ENCODE measurements around the gene ROBO2.

The ROBO2 gene

DNA sequence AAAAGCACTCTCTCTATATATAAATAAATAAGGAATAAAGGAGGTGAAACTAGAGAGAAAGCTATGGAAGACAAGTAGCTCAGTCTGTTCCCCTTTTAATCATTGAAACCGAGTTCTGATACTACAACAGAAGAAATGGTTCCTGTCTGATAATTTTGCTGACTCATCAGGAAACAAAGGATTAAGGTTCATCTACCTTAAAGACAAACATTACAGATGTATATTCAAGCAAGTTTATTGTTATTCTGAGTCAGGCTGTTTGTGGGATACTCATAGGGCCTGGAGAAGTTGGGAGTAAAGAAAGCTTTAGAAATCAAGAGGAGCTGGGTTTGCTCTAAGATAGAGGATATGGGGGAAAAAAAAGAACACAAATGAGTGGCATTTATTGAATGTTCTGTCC lies 566.0 kb downstream of the ROBO2 start:
- H3K4me3 ChIP-seq (replicated peaks; ENCODE audit: low read depth, low read length) = no peak overlapping the region
- DNase-seq (ENCODE audit: low read depth) = no peak
- TF ChIP-seq, protein P1, sequence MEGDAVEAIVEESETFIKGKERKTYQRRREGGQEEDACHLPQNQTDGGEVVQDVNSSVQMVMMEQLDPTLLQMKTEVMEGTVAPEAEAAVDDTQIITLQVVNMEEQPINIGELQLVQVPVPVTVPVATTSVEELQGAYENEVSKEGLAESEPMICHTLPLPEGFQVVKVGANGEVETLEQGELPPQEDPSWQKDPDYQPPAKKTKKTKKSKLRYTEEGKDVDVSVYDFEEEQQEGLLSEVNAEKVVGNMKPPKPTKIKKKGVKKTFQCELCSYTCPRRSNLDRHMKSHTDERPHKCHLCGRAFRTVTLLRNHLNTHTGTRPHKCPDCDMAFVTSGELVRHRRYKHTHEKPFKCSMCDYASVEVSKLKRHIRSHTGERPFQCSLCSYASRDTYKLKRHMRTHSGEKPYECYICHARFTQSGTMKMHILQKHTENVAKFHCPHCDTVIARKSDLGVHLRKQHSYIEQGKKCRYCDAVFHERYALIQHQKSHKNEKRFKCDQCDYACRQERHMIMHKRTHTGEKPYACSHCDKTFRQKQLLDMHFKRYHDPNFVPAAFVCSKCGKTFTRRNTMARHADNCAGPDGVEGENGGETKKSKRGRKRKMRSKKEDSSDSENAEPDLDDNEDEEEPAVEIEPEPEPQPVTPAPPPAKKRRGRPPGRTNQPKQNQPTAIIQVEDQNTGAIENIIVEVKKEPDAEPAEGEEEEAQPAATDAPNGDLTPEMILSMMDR (IDR thresholded peaks at IDR 0.05; ENCODE audit: low read length, missing control alignments) = no peak

DNA sequence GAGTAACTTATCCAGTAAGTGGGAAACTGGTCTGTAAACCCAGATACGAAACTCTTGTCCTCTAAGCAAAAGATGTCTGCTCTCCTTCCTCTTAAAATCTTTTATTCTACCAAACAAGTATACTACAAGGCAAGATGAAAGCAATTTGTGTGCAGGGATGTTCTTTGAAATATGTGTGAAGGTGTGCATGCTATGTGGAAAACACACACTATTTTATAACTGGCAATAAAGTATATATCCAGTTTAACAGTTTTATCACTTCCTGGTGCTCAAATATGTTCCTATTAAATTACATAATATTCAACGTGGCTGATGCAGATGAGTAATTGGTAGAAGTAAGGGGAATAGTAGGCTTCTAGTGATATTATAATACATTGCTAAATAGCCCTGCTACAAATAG lies 566.5 kb downstream of the ROBO2 start:
- TF ChIP-seq, protein P1 (IDR thresholded peaks at IDR 0.05; ENCODE audit: low read length, missing control alignments) = no peak
- no peak overlapping the region for H3K4me3 ChIP-seq (replicated peaks; ENCODE audit: low read depth, low read length)
- DNase-seq (ENCODE audit: low read depth) = no peak

DNA sequence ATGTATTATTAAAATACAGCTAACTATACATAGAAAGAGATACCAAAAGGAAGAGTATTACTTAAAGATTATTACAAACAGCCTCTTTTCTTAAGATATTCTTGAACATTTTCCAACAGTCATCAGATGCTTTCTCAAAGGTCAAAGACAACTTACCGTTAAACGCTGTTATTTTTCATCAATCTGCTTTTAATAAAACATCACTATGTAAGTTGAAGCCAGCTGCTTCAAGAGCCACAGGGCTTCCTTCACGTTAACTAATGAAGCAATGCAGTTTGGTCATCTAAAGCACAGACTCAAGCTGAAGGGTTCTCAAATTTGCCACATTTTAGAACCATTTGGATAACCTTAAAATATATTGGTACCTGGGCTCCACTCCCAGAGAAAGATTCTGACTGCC lies 578.8 kb downstream of the ROBO2 start:
- no peak overlapping the region for H3K4me3 ChIP-seq (replicated peaks; ENCODE audit: low read depth, low read length)
- no peak for DNase-seq (ENCODE audit: low read depth)
- TF ChIP-seq, protein P1 (IDR thresholded peaks at IDR 0.05; ENCODE audit: low read length, missing control alignments) = no peak

DNA sequence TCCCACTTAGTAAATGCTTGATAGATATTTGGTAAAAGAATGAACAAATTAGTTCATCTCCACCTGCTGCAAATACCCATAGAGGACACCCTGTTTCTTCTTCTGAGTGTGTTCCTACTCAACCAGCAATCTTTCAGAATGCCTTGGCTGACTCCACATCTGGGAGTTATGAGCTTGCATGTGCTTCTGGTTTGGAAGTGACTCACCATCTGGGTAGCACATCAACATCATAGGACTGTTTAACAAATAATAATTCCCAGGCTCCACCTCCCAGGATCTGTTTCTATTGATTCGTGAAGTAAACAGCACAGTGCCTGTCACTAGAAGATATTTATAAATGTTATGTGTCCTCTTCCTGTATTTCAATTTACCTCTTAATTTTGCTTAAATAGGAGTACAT lies 580.1 kb downstream of the ROBO2 start:
- H3K4me3 ChIP-seq (replicated peaks; ENCODE audit: low read depth, low read length) = no peak overlapping the region
- no peak for DNase-seq (ENCODE audit: low read depth)
- TF ChIP-seq, protein P1 (IDR thresholded peaks at IDR 0.05; ENCODE audit: low read length, missing control alignments) = no peak

- H3K4me3 ChIP-seq (replicated peaks; ENCODE audit: low read depth, low read length) = no peak overlapping the region
- TF ChIP-seq, protein P1 (IDR thresholded peaks at IDR 0.05; ENCODE audit: low read length, missing control alignments) = no peak
- no peak for DNase-seq (ENCODE audit: low read depth)
Observed at GRCh38 chr3:77623500-77623899, 583.6 kb downstream of the ROBO2 start.

DNA sequence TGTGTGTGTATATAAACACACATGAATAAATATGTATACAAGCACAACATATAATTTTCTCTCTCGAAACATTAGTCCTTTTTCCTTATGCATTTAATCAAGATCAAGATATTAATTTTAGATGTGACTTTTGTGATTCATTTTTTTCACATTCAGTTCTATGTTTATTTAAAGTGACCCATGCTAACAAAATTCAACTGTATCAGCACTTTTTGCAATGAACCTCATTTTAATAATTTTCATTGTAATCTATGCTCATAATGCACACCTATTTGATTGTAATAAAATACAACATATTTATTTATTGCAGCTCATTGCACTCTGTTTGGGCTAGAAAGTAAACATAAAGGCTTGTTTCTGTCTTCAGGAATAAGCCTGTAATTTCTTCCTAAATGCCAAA lies 586.3 kb downstream of the ROBO2 start:
- TF ChIP-seq, protein P1 (IDR thresholded peaks at IDR 0.05; ENCODE audit: low read length, missing control alignments) = no peak
- H3K4me3 ChIP-seq (replicated peaks; ENCODE audit: low read depth, low read length) = no peak overlapping the region
- DNase-seq (ENCODE audit: low read depth) = no peak

GRCh38 chr3:77648214-77648613 lies 608.3 kb downstream of the ROBO2 start:
- no peak for DNase-seq (ENCODE audit: low read depth)
- H3K4me3 ChIP-seq (replicated peaks; ENCODE audit: low read depth, low read length) = no peak overlapping the region

More at GRCh38 chr3:77648214-77648613, 608.3 kb downstream of the ROBO2 start:
- TF ChIP-seq, protein P1 (IDR thresholded peaks at IDR 0.05; ENCODE audit: low read length, missing control alignments) = no peak

Measured in fibroblast of pulmonary artery (primary cell).